SK-MEL-5 (cell line): ENCODE data around the gene MXD3. TPM values are rescaled to one million over a fixed set of nuclear protein-coding genes. Genes with fewer than 3 reads are reported as not detected.
"Not testable (repeated sequence)": the region's sequence is repeated elsewhere in the genome, so short reads cannot be mapped to it uniquely, and the experiment has no call there.

Experiments used
- DNase-seq: peaks from one replicate; pipeline ENCODE4 v3.0.0-alpha.2; 2016; ENCODE audit warnings: low read depth, low spot score
- in situ Hi-C: cut with HindIII; loops from 2 replicates; pipeline ENCODE4 v1.10.0; 2016; ENCODE audit warnings: low sequenced_read_pairs, high pct_unique_total_duplicates, low pct_unique_long_range_greater_than_20kb
- polyA plus RNA-seq, 2 experiments: library from polyadenylated mRNA; depleted of rRNA; stranded (reverse); fragments of >200 nt; gene quantifications; 2 replicates each; pipeline ENCODE4 v1.2.3, GENCODE V29; 2015
- total RNA-seq: library from RNA; depleted of rRNA; stranded (reverse); fragments of >200 nt; shearing (Covaris generic); gene quantifications from 2 replicates; pipeline ENCODE4 v1.2.3, GENCODE V29; 2014; rRNA removed

Gene MXD3
- 1.9 and 3.6 TPM in 2 replicates for total RNA-seq
- polyA plus RNA-seq (2015; cell fraction: cytosol; rRNA removed) = 13.7 and 16.7 TPM in 2 replicates
- polyA plus RNA-seq (2015; cell fraction: nucleus; rRNA removed) = 52.0 and 56.6 TPM in 2 replicates

- in situ Hi-C loops = no loop called here
Measured at GRCh38 chr5:177311723-177312648, at the start of gene MXD3. TSS of gene MXD3 (minus strand) at chr5:177311898. CDS start at chr5:177311830, 68 bp downstream.

GRCh38 chr5:177360740-177361139, 49.0 kb upstream of the MXD3 start:
- DNase-seq, in situ Hi-C loops: not testable (repeated sequence)

More at GRCh38 chr5:177311723-177312648, at the start of gene MXD3:
- DNase-seq = peak; percentile 95

- in situ Hi-C loops = no loop called here
Measured at GRCh38 chr5:177359860-177360259, 48.2 kb upstream of the MXD3 start.

GRCh38 chr5:177359451-177359851, 47.8 kb upstream of the MXD3 start:
- in situ Hi-C loops = no loop called here
- DNase-seq = no peak

More at GRCh38 chr5:177359860-177360259, 48.2 kb upstream of the MXD3 start:
- no peak for DNase-seq

GRCh38 chr5:177358370-177358819, 46.7 kb upstream of the MXD3 start:
- no peak for DNase-seq
- in situ Hi-C loops = no loop called here

- no peak for DNase-seq
- in situ Hi-C loops = no loop called here
Measured at GRCh38 chr5:177357459-177358351, 46.0 kb upstream of the MXD3 start, which contains the start of gene RGS14. TSS of gene RGS14 (plus strand) at chr5:177357924. CDS start at chr5:177358025, 101 bp downstream.

GRCh38 chr5:177357146-177357458, 45.4 kb upstream of the MXD3 start:
- DNase-seq = no peak
- in situ Hi-C loops = no loop called here

GRCh38 chr5:177356746-177357145, 45.0 kb upstream of the MXD3 start:
- in situ Hi-C loops = no loop called here
- DNase-seq = no peak

GRCh38 chr5:177355868-177356168, 44.1 kb upstream of the MXD3 start:
- in situ Hi-C loops = no loop called here
- no peak for DNase-seq

- in situ Hi-C loops = no loop called here
- DNase-seq = no peak
Measured at GRCh38 chr5:177355162-177355867, 43.6 kb upstream of the MXD3 start.

- in situ Hi-C loops = no loop called here
- DNase-seq = no peak
Measured at GRCh38 chr5:177354711-177355110, 43.0 kb upstream of the MXD3 start.

GRCh38 chr5:177354256-177354655, 42.6 kb upstream of the MXD3 start:
- in situ Hi-C loops = no loop called here
- DNase-seq = no peak

- in situ Hi-C loops = no loop called here
- no peak for DNase-seq
Measured at GRCh38 chr5:177353093-177353492, 41.4 kb upstream of the MXD3 start.

- peak; percentile 93 for DNase-seq
- in situ Hi-C loops = no loop called here
Measured at GRCh38 chr5:177351392-177352329, 40.0 kb upstream of the MXD3 start, which contains the start of gene LMAN2. TSS of gene LMAN2 (minus strand) at chr5:177351668. CDS start at chr5:177351647, 21 bp downstream.

- no peak for DNase-seq
- in situ Hi-C loops = no loop called here
Measured at GRCh38 chr5:177350776-177351391, 39.2 kb upstream of the MXD3 start.

- no peak for DNase-seq
- in situ Hi-C loops = no loop called here
Measured at GRCh38 chr5:177349762-177350161, 38.1 kb upstream of the MXD3 start.
